Activated CD4-positive, alpha-beta memory T cell treated with anti-CD3 and anti-CD28 coated beads, Interleukin-2, amount 10 ng/mL, durations not matched to agents 7 days and 5 days (primary cell): ENCODE measurements around the gene HBS1L. TPM values are rescaled to one million over a fixed set of nuclear protein-coding genes. Genes with fewer than 3 reads are reported as not detected.

Experiments
- CTCF ChIA-PET: fragments of 350-600 bp; sonication (Branson Sonifier 250); formaldehyde crosslinking; loops from one replicate; lab custom pipeline; 2021; ENCODE audit warnings: antibody characterized with exemption, inconsistent platforms; lab: Charles Lee
- POLR2A ChIA-PET: fragments of 350-600 bp; sonication (Branson Sonifier 250); formaldehyde crosslinking; loops from one replicate; lab custom pipeline; 2021; ENCODE audit warnings: antibody characterized with exemption; lab: Charles Lee
- DNase-seq: peaks from one replicate; pipeline ENCODE4 v3.0.0-alpha.2; 2020
- H3K27ac Mint-ChIP-seq: one replicate; pipeline ENCODE4 v1.8.0; 2021; ENCODE audit warnings: mild to moderate bottlenecking, mixed read lengths
- H3K27me3 Mint-ChIP-seq: one replicate; pipeline ENCODE4 v1.8.0; 2021; ENCODE audit warnings: mixed read lengths
- H3K36me3 Mint-ChIP-seq: one replicate; pipeline ENCODE4 v1.8.0; 2021; ENCODE audit warnings: low read depth, mixed read lengths
- H3K4me1 Mint-ChIP-seq: one replicate; pipeline ENCODE4 v1.8.0; 2021; ENCODE audit warnings: mixed read lengths
- H3K4me3 Mint-ChIP-seq: one replicate; pipeline ENCODE4 v1.8.0; 2021; ENCODE audit warnings: mild to moderate bottlenecking, mixed read lengths
- H3K9me3 Mint-ChIP-seq: one replicate; pipeline ENCODE4 v1.8.0; 2021; ENCODE audit warnings: mixed read lengths
- total RNA-seq, 2 experiments: library from RNA; stranded (reverse); gene quantifications; one replicate each; pipeline ENCODE4 v1.2.3, GENCODE V29; 2021

Gene HBS1L
- 10 to 100 TPM; 90.3 to 91.6 TPM for total RNA-seq

DNA sequence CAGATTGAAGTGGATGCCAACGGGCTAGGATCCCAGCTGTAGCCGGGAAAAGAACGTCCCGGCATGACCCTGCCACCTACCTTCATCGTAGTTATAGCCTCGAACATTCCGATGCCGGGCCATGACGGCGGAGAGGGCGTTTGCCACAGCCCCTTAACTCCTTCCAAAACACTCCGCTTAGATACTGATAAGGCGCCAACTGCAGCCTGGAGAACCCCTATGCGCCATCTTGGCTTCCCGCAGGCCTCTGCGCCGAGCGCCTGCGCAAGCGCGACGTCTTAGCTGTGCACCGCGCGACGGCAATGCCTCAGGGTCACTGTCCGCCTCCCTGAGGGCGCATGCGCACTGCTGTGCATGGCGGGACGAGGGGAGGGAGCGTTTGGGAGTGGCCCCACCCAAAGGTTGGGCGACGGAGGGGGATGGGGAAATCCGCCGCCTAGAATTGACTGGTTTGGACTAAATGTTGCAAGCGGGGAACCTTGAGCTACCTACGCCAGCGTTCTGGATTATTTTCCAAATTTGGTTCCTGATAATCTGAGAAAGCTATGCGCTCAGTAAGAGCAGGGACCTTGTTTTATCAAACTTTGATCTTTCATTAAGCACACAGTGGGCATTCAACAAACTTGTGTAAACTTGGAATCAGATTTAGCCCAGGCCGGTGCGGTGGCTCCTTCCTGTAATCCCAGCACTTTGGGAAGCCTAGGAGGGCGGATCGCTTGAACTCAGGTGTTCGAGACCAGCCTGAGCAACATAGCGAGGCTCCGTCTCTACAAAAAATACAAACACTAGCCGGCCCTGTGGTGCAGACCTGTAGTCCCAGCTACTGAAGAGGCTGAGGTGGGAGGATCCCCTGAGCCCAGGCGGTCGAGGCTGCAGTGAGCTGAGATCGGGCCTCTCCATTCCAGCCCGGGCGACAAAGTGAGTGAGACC is at the start of gene HBS1L:
Gene HBS1L, minus strand, starts transcription at position 254 of the 930 bp plus-strand sequence. Its CDS starts 131 bp downstream, at position 123.
- DNase-seq = peak; percentile 97
- ChIA-PET CTCF (interaction anchor here (0.8 to 2.4 kb wide), 19 partner anchors 8 to 369 kb away, joined by 3 to 28 read pairs (median 5); partner anchors contain the start of gene MYB), POLR2A (interaction anchor here (0.7 to 4.1 kb wide), 58 partner anchors 8 to 1235 kb away, joined by 3 to 103 read pairs (median 5); partner anchors contain the start of genes BCLAF1, MYB and TBPL1)
- H3K36me3 Mint-ChIP-seq = peaks cover 22% of the 10 kb centered on the region
- H3K4me3 Mint-ChIP-seq = peak within 1 kb of the TSS; percentile 90
- no peaks in the 10 kb centered on the region for H3K27me3 Mint-ChIP-seq
- H3K4me1 Mint-ChIP-seq = peaks cover 40% of the 10 kb centered on the region
- peak within 1 kb of the TSS; percentile 94 for H3K27ac Mint-ChIP-seq
- H3K9me3 Mint-ChIP-seq = no peaks in the 10 kb centered on the region

DNA sequence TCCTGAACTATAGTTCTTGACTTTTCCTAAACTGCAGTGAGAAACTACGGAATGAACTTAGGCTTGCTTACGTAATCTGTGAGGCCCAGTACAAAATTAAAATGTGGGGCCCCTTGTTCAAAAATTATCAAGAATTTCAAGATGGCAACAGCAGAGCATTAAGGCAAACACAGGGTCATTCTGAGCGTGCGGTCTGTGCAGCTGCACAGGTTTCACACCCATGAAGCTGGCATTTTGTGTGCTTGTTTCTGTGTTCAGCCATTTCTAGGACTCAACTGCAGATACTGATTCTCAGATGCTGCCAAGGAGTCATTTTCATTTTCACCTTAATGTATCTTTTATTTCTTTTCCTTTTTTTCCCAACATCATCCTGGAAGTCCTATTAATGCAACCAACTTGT is 49.6 kb upstream of the HBS1L start:
- Mint-ChIP-seq H3K36me3 (peaks cover 8% of the 10 kb centered on the region), H3K4me3 (no peak overlapping the region), H3K27ac (no peak overlapping the region), H3K9me3 (peaks cover 6% of the 10 kb centered on the region), H3K27me3 (no peaks in the 10 kb centered on the region), H3K4me1 (peaks cover 14% of the 10 kb centered on the region)
- CTCF ChIA-PET = interaction anchor here (2.0 kb wide), 1 partner anchor 15 kb away, joined by 6 read pairs; no protein-coding TSS in a partner anchor
- POLR2A ChIA-PET = interaction anchor here (2.3 kb wide), 1 partner anchor 50 kb away, joined by 9 read pairs; the partner anchor contains the start of gene HBS1L
- no peak for DNase-seq

DNA sequence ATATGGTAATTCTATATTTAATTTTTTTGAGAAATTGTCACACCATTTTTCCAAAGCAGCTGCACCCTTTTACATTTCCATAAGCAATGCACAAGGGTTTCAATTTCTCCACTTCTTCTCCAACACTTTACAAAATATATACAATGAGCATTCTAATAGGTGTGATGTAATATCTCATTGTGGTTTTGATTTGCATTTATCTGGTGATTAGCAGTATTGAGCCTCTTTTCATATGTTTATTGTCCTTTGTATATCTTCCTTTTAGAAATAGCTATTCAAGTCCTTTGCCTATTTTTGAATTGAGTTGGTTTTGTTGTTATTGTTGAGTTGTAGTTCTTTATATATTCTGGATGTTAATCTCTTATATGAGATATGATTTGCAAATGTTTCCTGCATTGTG is 47.6 kb upstream of the HBS1L start:
- H3K36me3 Mint-ChIP-seq = peaks cover 4% of the 10 kb centered on the region
- DNase-seq = no peak
- H3K27ac Mint-ChIP-seq = no peak overlapping the region
- peaks cover 14% of the 10 kb centered on the region for H3K4me1 Mint-ChIP-seq
- H3K9me3 Mint-ChIP-seq = peaks cover 4% of the 10 kb centered on the region
- ChIA-PET POLR2A (interaction anchor here (1.2 to 2.3 kb wide), 2 partner anchors 8 to 48 kb away, joined by 3 to 9 read pairs; partner anchors contain the start of gene HBS1L), CTCF (interaction anchor here (1.2 to 2.0 kb wide), 3 partner anchors 8 to 13 kb away, joined by 3 to 6 read pairs (median 3); no protein-coding TSS in a partner anchor)
- H3K27me3 Mint-ChIP-seq = no peaks in the 10 kb centered on the region
- no peak overlapping the region for H3K4me3 Mint-ChIP-seq

DNA sequence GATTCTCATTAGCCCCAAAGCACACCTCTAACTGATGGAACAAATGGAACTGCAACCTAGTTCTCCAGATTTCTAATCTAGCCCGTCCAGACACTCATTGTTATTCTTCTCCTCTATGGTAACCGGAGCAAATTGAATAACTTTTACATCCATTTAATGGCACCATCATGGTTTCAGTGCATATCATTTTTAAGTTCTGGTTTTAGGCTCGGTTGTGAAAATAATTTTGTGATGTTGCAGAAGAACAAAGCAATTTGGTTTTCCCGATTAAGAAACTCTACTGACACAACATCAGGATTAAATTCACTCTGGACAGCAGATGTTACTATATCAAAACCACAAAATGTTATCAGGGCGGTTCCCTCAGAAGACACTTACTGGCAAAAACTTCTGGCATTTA is 42.5 kb upstream of the HBS1L start:
- DNase-seq = no peak
- Mint-ChIP-seq H3K27ac (no peak overlapping the region), H3K4me1 (peaks cover 30% of the 10 kb centered on the region), H3K9me3 (peaks cover 4% of the 10 kb centered on the region), H3K4me3 (no peak overlapping the region), H3K36me3 (peaks cover 8% of the 10 kb centered on the region), H3K27me3 (no peaks in the 10 kb centered on the region)
- ChIA-PET POLR2A (interaction anchor here (1.4 kb wide), 2 partner anchors 9 to 12 kb away, joined by 4 to 5 read pairs; no protein-coding TSS in a partner anchor), CTCF (interaction anchor here (1.0 to 1.2 kb wide), 3 partner anchors 10 to 86 kb away, joined by 3 read pairs; no protein-coding TSS in a partner anchor)

DNA sequence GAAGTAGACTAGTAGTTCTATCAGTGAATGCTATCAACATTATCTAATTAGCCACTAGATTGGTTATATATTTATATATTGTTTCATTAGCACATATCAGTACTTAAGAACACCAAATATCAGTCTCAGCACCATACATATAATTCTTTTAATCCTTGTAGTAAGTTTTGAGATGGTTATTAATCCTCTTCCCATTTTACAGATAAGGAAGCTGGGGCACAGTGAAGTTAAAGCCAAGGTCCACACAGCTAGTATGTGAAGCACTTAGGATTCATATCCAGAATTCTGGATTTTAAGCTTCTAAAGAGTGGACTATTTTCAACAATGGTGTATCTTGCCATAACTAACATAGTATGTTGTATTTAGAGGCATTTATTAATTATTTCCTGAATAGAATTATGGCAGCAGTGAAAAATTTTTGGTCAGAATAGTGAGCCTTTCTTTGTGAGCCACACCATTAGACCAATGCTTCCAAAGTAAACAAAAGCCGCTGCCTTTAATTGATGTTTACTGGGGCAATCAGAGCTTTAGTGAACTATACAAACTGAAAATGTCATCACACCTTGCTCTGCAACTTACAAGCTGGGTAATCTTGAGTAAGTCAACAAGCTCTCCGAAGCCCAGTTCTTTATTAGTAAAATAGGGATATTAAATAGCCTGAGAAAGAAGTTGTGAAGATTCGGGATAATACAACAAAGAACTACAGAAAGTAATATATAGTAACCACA is 41.9 kb upstream of the HBS1L start:
- DNase-seq = no peak
- peaks cover 4% of the 10 kb centered on the region for H3K9me3 Mint-ChIP-seq
- H3K4me3 Mint-ChIP-seq = no peak overlapping the region
- no peak overlapping the region for H3K27ac Mint-ChIP-seq
- ChIA-PET CTCF (interaction anchor here (1.0 to 1.3 kb wide), 4 partner anchors 10 to 88 kb away, joined by 3 read pairs; no protein-coding TSS in a partner anchor), POLR2A (interaction anchor here (1.4 kb wide), 2 partner anchors 9 to 11 kb away, joined by 4 to 5 read pairs; no protein-coding TSS in a partner anchor)
- H3K4me1 Mint-ChIP-seq = peaks cover 32% of the 10 kb centered on the region
- H3K27me3 Mint-ChIP-seq = no peaks in the 10 kb centered on the region
- H3K36me3 Mint-ChIP-seq = peaks cover 8% of the 10 kb centered on the region

DNA sequence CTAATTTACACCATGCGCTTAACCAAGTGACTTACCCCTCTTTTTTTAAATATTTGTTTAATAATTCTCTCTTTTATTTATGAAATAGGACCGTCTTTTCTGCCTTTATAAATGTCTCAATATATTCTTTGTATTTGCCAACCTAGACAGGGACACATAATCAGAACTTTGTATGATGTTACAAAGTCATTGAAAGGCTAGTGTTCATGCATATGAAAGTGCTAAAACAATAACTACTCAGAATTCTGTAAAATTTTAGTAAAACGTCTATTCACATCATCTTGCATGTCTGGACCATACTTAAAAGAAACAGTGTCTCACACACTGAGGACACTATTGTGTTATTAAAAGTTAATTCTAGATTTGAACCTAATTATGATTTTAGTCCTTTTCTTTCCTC is 41.1 kb upstream of the HBS1L start:
- H3K27ac Mint-ChIP-seq = no peak overlapping the region
- H3K27me3 Mint-ChIP-seq = no peaks in the 10 kb centered on the region
- H3K4me3 Mint-ChIP-seq = no peak overlapping the region
- DNase-seq = no peak
- peaks cover 4% of the 10 kb centered on the region for H3K36me3 Mint-ChIP-seq
- H3K4me1 Mint-ChIP-seq = peaks cover 34% of the 10 kb centered on the region
- POLR2A ChIA-PET = interaction anchor here (1.4 to 2.3 kb wide), 5 partner anchors 10 to 85 kb away, joined by 4 to 16 read pairs (median 8); partner anchors contain the start of gene MYB
- H3K9me3 Mint-ChIP-seq = no peaks in the 10 kb centered on the region
- CTCF ChIA-PET = interaction anchor here (1.3 kb wide), 1 partner anchor 88 kb away, joined by 3 read pairs; no protein-coding TSS in a partner anchor

DNA sequence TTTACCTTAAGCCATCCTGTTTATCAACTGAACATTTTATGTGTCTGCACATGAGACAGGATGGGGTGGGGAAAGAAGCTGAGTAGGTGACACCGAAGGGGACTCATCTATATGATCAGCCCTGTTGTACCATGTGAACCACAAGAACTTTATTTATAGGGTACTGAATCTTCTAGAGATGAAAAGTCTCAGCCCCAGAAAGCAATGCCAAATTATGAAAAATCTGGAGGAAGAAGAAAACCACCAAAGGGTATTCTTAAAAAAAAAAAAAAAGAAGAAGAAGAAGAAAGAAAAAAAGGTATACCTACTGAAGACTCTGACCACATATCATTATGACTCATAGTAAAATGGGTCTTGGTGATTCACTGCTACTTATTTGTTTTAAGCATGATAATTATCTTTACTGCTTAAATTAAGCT is 39.8 kb upstream of the HBS1L start:
- POLR2A ChIA-PET = interaction anchor here (1.0 to 2.3 kb wide), 10 partner anchors 9 to 86 kb away, joined by 3 to 16 read pairs (median 6); partner anchors contain the start of genes HBS1L and MYB
- peaks cover 47% of the 10 kb centered on the region for H3K4me1 Mint-ChIP-seq
- DNase-seq = peak; percentile 37
- H3K4me3 Mint-ChIP-seq = peak overlapping the region; percentile 38
- CTCF ChIA-PET = interaction anchor here (0.7 to 2.1 kb wide), 9 partner anchors 8 to 937 kb away, joined by 3 to 9 read pairs (median 5); partner anchors contain the start of gene HBS1L
- no peaks in the 10 kb centered on the region for H3K9me3 Mint-ChIP-seq
- peak overlapping the region; percentile 92 for H3K27ac Mint-ChIP-seq
- H3K27me3 Mint-ChIP-seq = no peaks in the 10 kb centered on the region
- H3K36me3 Mint-ChIP-seq = peaks cover 4% of the 10 kb centered on the region

DNA sequence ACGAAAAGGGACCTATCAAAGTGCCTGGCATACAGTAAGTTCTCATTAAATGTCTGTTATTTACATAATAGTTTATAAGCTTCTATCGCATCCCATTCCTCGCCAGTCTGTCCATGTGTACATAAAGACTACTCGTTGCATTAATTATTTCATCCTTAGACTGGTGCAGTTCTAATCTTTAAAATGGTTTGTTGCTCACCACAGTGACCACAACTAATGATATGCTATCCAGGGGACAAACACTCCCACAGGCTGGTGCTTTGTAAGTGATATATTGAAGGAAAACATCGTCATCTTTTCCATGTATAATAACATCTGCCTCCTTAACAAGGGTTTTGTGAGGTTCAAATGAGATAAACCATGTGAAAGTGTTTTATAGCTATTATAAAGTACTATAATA is 39.0 kb upstream of the HBS1L start:
- no peak overlapping the region for H3K4me3 Mint-ChIP-seq
- no peak for DNase-seq
- H3K9me3 Mint-ChIP-seq = no peaks in the 10 kb centered on the region
- no peak overlapping the region for H3K27ac Mint-ChIP-seq
- H3K4me1 Mint-ChIP-seq = peaks cover 56% of the 10 kb centered on the region
- peaks cover 4% of the 10 kb centered on the region for H3K36me3 Mint-ChIP-seq
- ChIA-PET POLR2A (interaction anchor here (1.0 to 2.3 kb wide), 6 partner anchors 12 to 87 kb away, joined by 3 to 16 read pairs (median 8); partner anchors contain the start of genes HBS1L and MYB), CTCF (interaction anchor here (1.3 to 2.1 kb wide), 4 partner anchors 9 to 39 kb away, joined by 3 to 9 read pairs (median 6); partner anchors contain the start of gene HBS1L)
- H3K27me3 Mint-ChIP-seq = no peaks in the 10 kb centered on the region

DNA sequence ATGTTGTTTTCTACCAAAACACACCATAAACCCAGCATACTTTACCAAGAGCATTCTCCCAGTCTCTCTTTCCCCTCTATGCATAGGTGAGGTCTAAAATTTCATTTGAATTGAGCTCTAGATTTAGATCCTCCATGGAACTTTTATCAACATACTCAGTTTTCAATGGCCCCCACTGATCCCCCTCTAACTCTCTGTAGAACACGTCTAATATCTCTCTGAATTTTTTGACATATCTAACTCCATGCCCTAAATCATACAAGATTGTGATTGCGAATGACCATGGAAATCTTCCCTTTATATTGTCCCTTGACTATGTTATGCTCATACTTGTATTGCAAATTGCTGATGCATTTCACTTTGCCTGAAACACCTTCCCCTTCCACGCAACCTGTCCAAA is 38.1 kb upstream of the HBS1L start:
- no peak for DNase-seq
- Mint-ChIP-seq H3K9me3 (no peaks in the 10 kb centered on the region), H3K36me3 (peaks cover 4% of the 10 kb centered on the region), H3K27ac (no peak overlapping the region), H3K4me3 (no peak overlapping the region), H3K27me3 (no peaks in the 10 kb centered on the region), H3K4me1 (peaks cover 64% of the 10 kb centered on the region)
- ChIA-PET POLR2A (interaction anchor here (1.0 to 8.5 kb wide), 4 partner anchors 22 to 90 kb away, joined by 3 to 75 read pairs (median 4); partner anchors contain the start of gene MYB), CTCF (interaction anchor here (1.6 kb wide), 1 partner anchor 90 kb away, joined by 3 read pairs; no protein-coding TSS in a partner anchor)

DNA sequence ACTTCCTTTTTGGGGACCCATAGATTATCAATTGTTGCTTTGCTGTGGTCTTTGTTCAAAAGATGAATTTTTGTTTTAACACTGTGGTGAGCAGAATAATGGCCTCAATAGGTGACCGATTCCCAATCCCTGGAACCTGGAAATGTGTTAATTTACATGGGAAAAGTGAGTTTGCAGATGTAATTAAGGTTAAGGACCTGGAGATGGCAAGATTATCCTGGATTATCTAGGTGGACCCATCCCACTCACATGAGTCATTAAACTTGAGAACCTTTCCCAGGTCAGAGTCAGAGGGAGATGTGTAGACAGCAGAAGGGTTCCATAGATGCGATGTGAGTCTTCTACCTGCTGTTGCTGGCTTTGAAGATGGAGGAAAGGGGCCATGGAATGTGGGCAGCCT is 36.2 kb upstream of the HBS1L start:
- Mint-ChIP-seq H3K27me3 (no peaks in the 10 kb centered on the region), H3K9me3 (no peaks in the 10 kb centered on the region), H3K36me3 (peaks cover 4% of the 10 kb centered on the region), H3K4me3 (no peak overlapping the region), H3K27ac (peak overlapping the region; percentile 5), H3K4me1 (peaks cover 82% of the 10 kb centered on the region)
- ChIA-PET CTCF (interaction anchor here (0.9 kb wide), 1 partner anchor 54 kb away, joined by 4 read pairs; no protein-coding TSS in a partner anchor), POLR2A (interaction anchor here (1.3 to 8.5 kb wide), 3 partner anchors 36 to 92 kb away, joined by 3 to 75 read pairs (median 10); partner anchors contain the start of genes HBS1L and MYB)
- DNase-seq = no peak

DNA sequence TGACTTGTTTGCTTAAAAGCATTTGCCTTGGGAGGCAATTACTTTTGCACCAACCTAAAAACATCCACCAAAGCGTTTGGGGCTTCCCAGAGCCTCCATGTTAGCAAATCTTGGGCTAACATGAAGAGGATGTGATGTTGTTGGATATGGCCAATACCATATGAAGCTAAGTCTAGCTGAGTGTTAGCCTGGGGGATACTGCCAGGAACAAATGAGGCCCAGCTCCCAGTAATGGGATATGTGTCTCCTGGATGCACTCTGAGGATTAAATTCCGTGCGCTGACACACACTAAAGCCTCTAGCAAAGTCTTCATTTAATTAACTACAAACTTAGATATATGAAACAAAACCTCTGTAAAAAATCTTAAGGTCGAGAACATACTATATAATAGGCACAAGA is 35.3 kb upstream of the HBS1L start:
- H3K9me3 Mint-ChIP-seq = no peaks in the 10 kb centered on the region
- H3K36me3 Mint-ChIP-seq = peaks cover 4% of the 10 kb centered on the region
- no peak for DNase-seq
- CTCF ChIA-PET = interaction anchor here (0.6 to 5.5 kb wide), 8 partner anchors 9 to 93 kb away, joined by 3 to 29 read pairs (median 3); partner anchors contain the start of genes HBS1L and MYB
- H3K27me3 Mint-ChIP-seq = no peaks in the 10 kb centered on the region
- H3K27ac Mint-ChIP-seq = peak overlapping the region; percentile 36
- H3K4me1 Mint-ChIP-seq = peaks cover 81% of the 10 kb centered on the region
- H3K4me3 Mint-ChIP-seq = no peak overlapping the region
- POLR2A ChIA-PET = interaction anchor here (0.6 to 8.5 kb wide), 7 partner anchors 11 to 98 kb away, joined by 3 to 75 read pairs (median 10); partner anchors contain the start of genes HBS1L and MYB
